ENCODE measurements around the gene SLC26A6.

DNA sequence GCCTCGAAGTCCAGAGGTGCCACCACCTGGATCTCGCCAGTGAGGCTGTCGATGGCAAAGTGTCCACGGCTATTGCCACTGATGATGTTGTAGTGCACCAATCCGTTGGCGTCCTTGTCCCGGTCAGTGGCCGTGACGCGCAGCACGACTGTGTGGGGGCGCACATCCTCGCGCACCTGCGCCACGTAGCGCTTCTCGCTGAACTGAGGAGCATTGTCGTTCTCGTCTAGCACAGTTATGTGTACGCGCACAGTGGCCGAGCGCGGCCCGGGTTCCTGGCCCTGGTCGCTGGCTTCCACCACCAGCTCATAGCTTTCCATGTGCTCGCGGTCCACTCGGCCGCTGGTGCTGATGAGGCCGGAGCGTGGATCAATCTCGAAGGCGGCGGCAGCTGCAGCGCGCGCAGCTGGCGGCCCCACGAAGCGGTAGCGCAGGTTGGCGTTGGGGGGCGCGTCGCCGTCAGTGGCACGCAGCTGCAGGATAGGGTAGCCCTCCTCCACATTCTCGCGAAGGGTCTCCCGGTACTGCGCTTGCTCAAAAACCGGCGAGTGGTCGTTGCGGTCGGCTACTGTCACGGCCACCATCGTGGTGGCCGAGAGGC, 25.6 kb upstream of the SLC26A6 start:
- no peak for TF ChIP-seq EP300 (IDR thresholded peaks at IDR 0.05)
- TF ChIP-seq, protein P1, sequence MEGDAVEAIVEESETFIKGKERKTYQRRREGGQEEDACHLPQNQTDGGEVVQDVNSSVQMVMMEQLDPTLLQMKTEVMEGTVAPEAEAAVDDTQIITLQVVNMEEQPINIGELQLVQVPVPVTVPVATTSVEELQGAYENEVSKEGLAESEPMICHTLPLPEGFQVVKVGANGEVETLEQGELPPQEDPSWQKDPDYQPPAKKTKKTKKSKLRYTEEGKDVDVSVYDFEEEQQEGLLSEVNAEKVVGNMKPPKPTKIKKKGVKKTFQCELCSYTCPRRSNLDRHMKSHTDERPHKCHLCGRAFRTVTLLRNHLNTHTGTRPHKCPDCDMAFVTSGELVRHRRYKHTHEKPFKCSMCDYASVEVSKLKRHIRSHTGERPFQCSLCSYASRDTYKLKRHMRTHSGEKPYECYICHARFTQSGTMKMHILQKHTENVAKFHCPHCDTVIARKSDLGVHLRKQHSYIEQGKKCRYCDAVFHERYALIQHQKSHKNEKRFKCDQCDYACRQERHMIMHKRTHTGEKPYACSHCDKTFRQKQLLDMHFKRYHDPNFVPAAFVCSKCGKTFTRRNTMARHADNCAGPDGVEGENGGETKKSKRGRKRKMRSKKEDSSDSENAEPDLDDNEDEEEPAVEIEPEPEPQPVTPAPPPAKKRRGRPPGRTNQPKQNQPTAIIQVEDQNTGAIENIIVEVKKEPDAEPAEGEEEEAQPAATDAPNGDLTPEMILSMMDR (IDR thresholded peaks at IDR 0.05) = no peak
